ENCODE measurements around the gene PTPRT.

DNA sequence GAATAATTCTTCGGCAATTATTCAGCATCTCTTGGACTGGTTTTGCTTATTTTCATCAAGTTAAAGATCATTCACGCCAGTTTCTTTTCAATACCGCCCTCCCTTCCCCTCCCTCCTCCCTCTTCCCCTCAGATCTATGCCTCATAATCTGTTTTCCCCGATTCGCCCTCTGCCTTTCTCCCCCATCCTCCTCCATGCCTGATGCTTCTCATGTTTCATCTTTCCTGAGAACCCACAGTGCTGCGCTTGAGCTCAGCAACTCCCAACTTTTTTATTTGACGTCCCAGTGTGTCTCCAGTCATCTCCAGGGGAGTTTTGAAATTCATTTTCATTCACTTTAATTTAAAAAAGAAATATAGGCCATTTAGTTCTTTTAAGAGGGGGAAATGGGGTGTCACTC lies 142.7 kb downstream of the PTPRT start:
- TF ChIP-seq POLR2A (IDR thresholded peaks at IDR 0.05), result no peak
- TF ChIP-seq, protein P1, sequence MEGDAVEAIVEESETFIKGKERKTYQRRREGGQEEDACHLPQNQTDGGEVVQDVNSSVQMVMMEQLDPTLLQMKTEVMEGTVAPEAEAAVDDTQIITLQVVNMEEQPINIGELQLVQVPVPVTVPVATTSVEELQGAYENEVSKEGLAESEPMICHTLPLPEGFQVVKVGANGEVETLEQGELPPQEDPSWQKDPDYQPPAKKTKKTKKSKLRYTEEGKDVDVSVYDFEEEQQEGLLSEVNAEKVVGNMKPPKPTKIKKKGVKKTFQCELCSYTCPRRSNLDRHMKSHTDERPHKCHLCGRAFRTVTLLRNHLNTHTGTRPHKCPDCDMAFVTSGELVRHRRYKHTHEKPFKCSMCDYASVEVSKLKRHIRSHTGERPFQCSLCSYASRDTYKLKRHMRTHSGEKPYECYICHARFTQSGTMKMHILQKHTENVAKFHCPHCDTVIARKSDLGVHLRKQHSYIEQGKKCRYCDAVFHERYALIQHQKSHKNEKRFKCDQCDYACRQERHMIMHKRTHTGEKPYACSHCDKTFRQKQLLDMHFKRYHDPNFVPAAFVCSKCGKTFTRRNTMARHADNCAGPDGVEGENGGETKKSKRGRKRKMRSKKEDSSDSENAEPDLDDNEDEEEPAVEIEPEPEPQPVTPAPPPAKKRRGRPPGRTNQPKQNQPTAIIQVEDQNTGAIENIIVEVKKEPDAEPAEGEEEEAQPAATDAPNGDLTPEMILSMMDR (IDR thresholded peaks at IDR 0.05), result no peak
